ENCODE data around the gene ADGRA3. TPM values are rescaled to one million over a fixed set of nuclear protein-coding genes. Genes with fewer than 3 reads are reported as not detected.

ADGRA3 gene
- total and polyA plus RNA-seq, 2 donors (not counting 3 experiments of a cell fraction or from before 2014, with no cell fraction given): 17.2 to 36.2 TPM

DNA sequence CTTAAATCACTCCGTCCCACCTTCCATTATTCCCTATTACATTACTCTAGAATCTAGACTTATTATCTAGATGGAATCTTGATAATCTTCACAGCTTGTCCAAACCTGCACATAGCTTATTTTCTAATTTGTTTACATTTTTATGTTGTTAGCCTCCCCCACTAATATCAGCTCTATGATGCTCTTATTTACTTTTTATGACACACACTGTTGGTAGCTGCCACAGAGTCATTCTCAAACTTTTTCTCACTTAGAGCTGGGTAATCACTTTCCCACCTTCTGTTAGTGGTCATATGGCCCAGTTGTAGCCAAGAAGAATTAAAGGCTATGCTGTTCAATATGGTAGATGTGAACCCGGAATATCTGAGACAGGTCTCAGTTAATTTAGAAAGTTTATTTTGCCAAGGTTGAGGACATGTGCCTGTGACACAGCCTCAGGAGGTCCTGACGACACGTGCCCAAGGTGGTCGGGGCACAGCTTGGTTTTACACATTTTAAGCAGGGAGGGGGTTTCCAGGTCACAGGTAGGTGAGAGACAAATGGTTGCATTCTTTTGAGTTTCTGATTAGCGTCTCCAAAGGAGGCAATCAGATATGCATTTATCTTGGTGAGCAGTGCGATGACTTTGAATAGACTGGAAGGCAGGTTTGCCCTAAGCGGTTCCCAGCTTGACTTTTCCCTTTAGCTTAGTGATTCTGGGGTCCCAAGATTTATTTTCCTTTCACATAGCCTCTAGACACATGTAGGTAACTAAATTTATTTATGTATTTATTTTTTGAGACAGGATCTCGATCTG lies 7.0 kb upstream of the ADGRA3 start:
- Histone ChIP-seq H2AFZ (ENCODE audit: low read depth, low read length) (no peak overlapping the region), H3K4me1 (ENCODE audit: control insufficient read depth, extremely low read depth, insufficient read depth, low read length) (no peaks in the 10 kb centered on the region), H3K79me2 (ENCODE audit: control insufficient read depth, insufficient read depth, low read length) (no peaks in the 10 kb centered on the region), H3K9me1 (replicated peaks; ENCODE audit: control insufficient read depth, extremely low read depth, insufficient read depth, low read length) (no peaks in the 10 kb centered on the region), H3K4me2 (ENCODE audit: insufficient read depth, low read length) (no peak overlapping the region), H3K27ac (ENCODE audit: insufficient read depth, low read depth, low read length) (no peak overlapping the region), H3K4me3 (replicated peaks in 1 of 3; ENCODE audit: insufficient read depth in 1 of 3, low read depth in 1 of 3, low read length in 3 of 3) (no peak overlapping the region), H3K27me3 (ENCODE audit: control insufficient read depth in 2 of 2, insufficient read depth in 2 of 2, low read length in 2 of 2) (peaks cover 0 to 2% of the 10 kb centered on the region in 2 experiments), H3K9ac (replicated peaks; ENCODE audit: extremely low read depth, insufficient read depth, low read length) (no peak overlapping the region), H3K36me3 (ENCODE audit: control insufficient read depth in 2 of 2, extremely low read depth in 1 of 2, insufficient read depth in 2 of 2, low read length in 2 of 2) (no peaks in the 10 kb centered on the region), H4K20me1 (replicated peaks; ENCODE audit: control insufficient read depth, extremely low read depth, insufficient read depth, low read length) (no peaks in the 10 kb centered on the region), H3K9me3 (replicated peaks; ENCODE audit: control insufficient read depth, insufficient read depth, low read length) (no peaks in the 10 kb centered on the region)
- ChIA-PET POLR2A (no interaction called here), CTCF (no interaction called here)
- no peak for DNase-seq (ENCODE audit: low read depth, low spot score)
- no peak for FAIRE-seq
- no TSS peak for BruUV-seq (replicated peaks)
- dilution Hi-C loops (cut with MboI; ENCODE audit: extremely low pct_ligation_motif_present, low sequenced_read_pairs) (no loop called here), intact Hi-C loops (cut with micrococcal nuclease) (no loop called here)
- no peak for TF ChIP-seq EZH2 (IDR thresholded peaks at IDR 0.05; ENCODE audit: borderline replicate concordance, low read depth, low read length, severe bottlenecking)
- no peak for TF ChIP-seq POLR2A (IDR thresholded peaks at IDR 0.05; ENCODE audit: low read depth, low read length)
- TF ChIP-seq, protein P1, sequence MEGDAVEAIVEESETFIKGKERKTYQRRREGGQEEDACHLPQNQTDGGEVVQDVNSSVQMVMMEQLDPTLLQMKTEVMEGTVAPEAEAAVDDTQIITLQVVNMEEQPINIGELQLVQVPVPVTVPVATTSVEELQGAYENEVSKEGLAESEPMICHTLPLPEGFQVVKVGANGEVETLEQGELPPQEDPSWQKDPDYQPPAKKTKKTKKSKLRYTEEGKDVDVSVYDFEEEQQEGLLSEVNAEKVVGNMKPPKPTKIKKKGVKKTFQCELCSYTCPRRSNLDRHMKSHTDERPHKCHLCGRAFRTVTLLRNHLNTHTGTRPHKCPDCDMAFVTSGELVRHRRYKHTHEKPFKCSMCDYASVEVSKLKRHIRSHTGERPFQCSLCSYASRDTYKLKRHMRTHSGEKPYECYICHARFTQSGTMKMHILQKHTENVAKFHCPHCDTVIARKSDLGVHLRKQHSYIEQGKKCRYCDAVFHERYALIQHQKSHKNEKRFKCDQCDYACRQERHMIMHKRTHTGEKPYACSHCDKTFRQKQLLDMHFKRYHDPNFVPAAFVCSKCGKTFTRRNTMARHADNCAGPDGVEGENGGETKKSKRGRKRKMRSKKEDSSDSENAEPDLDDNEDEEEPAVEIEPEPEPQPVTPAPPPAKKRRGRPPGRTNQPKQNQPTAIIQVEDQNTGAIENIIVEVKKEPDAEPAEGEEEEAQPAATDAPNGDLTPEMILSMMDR (IDR thresholded peaks at IDR 0.05; ENCODE audit: extremely low read depth in 1 of 2, insufficient read depth in 1 of 2, low read depth in 1 of 2, low read length in 2 of 2): no peak
- no peak for TF ChIP-seq FOS (IDR thresholded peaks at IDR 0.05; ENCODE audit: borderline replicate concordance, insufficient read depth, low read length)
- TF ChIP-seq GATA2 (IDR thresholded peaks at IDR 0.05; ENCODE audit: insufficient read depth, insufficient read length, low read depth, low read length): no peak
- TF ChIP-seq MYC (IDR thresholded peaks at IDR 0.05; ENCODE audit: low read depth, low read length): no peak
- no peak for TF ChIP-seq POLR2AphosphoS5 (IDR thresholded peaks at IDR 0.05; ENCODE audit: insufficient read depth, low read depth, low read length)
- no peak for TF ChIP-seq JUN (IDR thresholded peaks at IDR 0.05; ENCODE audit: borderline replicate concordance, insufficient read depth, insufficient read length, low read depth)
- TF ChIP-seq, protein P2, sequence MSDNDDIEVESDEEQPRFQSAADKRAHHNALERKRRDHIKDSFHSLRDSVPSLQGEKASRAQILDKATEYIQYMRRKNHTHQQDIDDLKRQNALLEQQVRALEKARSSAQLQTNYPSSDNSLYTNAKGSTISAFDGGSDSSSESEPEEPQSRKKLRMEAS (IDR thresholded peaks at IDR 0.05; ENCODE audit: insufficient read depth, insufficient read length): no peak

Measured in endothelial cell of umbilical vein (primary cell).